Panc1 (cell line): Measurements from ENCODE around the gene OAS1. TPM values are rescaled to one million over a fixed set of nuclear protein-coding genes. Genes with fewer than 3 reads are reported as not detected.

Experiments
- ATAC-seq: fragments of 200-7000 bp; cut with Tn5 transposase; 2 replicates; pipeline ENCODE4 v1.9.1; 2020; ENCODE audit warnings: mild to moderate bottlenecking, moderate library complexity
- BruUV-seq: library from RNA; stranded (reverse); fragments of 400-500 nt; replicated peaks from 2 replicates; lab custom pipeline; 2021; lab: Mats Ljungman, UMichigan
- CTCF ChIA-PET: fragments of 300-600 bp; sonication (Branson Sonifier 250); formaldehyde crosslinking; loops from one replicate; lab custom pipeline; 2022; ENCODE audit warnings: antibody characterized with exemption; lab: Charles Lee
- POLR2A ChIA-PET: fragments of 300-600 bp; sonication (Branson Sonifier 250); formaldehyde crosslinking; loops from one replicate; lab custom pipeline; 2022; ENCODE audit warnings: antibody characterized with exemption; lab: Charles Lee
- DNase-seq: peaks from one replicate; pipeline ENCODE4 v3.0.0-alpha.2; 2010; ENCODE audit warnings: low read depth, low spot score
- H3K27ac ChIP-seq: 2 replicates; pipeline ENCODE4 v1.5.1; 2011; ENCODE audit warnings: mild to moderate bottlenecking, low read length, inconsistent platforms
- H3K27me3 ChIP-seq: fragments of 200-500 bp; sonication (Bioruptor generic); 2 replicates; pipeline ENCODE4 v1.6.0; 2014; ENCODE audit warnings: low read length, inconsistent platforms; ENCODE audit not compliant: control insufficient read depth, insufficient read depth
- H3K36me3 ChIP-seq: fragments of 200-500 bp; sonication (Bioruptor generic); 2 replicates; pipeline ENCODE4 v1.5.1; 2014; ENCODE audit warnings: inconsistent platforms, mild to moderate bottlenecking, low read length, moderate library complexity; ENCODE audit not compliant: control insufficient read depth, insufficient read depth
- H3K4me1 ChIP-seq: 2 replicates; pipeline ENCODE4 v1.5.1; 2011; ENCODE audit warnings: inconsistent platforms, mild to moderate bottlenecking, low read length, moderate library complexity; ENCODE audit not compliant: control insufficient read depth, insufficient read depth
- H3K4me3 ChIP-seq, 2 experiments: 2 replicates each; pipeline ENCODE4 v1.5.1; 2011 to 2012; ENCODE audit warnings: low read depth in 2 of 2, low read length in 2 of 2, mild to moderate bottlenecking in 2 of 2, inconsistent platforms in 1 of 2, moderate library complexity in 1 of 2
- H3K9me3 ChIP-seq: fragments of 200-500 bp; sonication (Bioruptor generic); 2 replicates; pipeline ENCODE4 v1.5.1; 2014; ENCODE audit warnings: low read depth, mild to moderate bottlenecking, inconsistent platforms, low read length, moderate library complexity; ENCODE audit not compliant: control insufficient read depth, insufficient read depth
- POLR2AphosphoS5 ChIP-seq: IDR thresholded peaks from 2 replicates; pipeline ENCODE4 v1.6.1; 2012; ENCODE audit warnings: mild to moderate bottlenecking, low read depth, low read length, moderate library complexity
- SIN3A ChIP-seq: IDR thresholded peaks from 2 replicates; pipeline ENCODE4 v1.6.1; 2012; ENCODE audit warnings: low read depth, mild to moderate bottlenecking, low read length, moderate library complexity, borderline replicate concordance; ENCODE audit not compliant: insufficient read depth
- TCF7L2 ChIP-seq: IDR thresholded peaks from 2 replicates; pipeline ENCODE4 v1.6.1; 2011; ENCODE audit warnings: mild to moderate bottlenecking, low read depth, low read length, inconsistent platforms
- in situ Hi-C: cut with HindIII; loops from 2 replicates; pipeline ENCODE4 v1.10.0; 2016; ENCODE audit warnings: low sequenced_read_pairs, low pct_unique_long_range_greater_than_20kb
- intact Hi-C: fragments of 100-400 bp; cut with micrococcal nuclease; formaldehyde crosslinking; loops from one replicate; pipeline ENCODE4 v1.10.0; 2022; ENCODE audit not compliant: unreplicated experiment
- total RNA-seq: library from RNA; stranded (reverse); gene quantifications from one replicate; pipeline ENCODE4 v1.2.1, GENCODE V29; 2021; ENCODE audit not compliant: unreplicated experiment
- TF ChIP-seq, protein P1 (sequence below), 2 experiments: IDR thresholded peaks; 2 replicates each; pipeline ENCODE4 v1.6.1; 2011 to 2012; ENCODE audit warnings: low read depth in 2 of 2, control low read depth in 1 of 2, low read length in 1 of 2, mild to moderate bottlenecking in 1 of 2, moderate library complexity in 1 of 2; ENCODE audit not compliant: insufficient read depth in 1 of 2
- TF ChIP-seq, protein P2 (sequence below): fragments of 450-650 bp; IDR thresholded peaks from 2 replicates; pipeline ENCODE4 v1.5.1; 2017; ENCODE audit warnings: mild to moderate bottlenecking

Gene OAS1
- total RNA-seq, 1 experiment from 2014 or later, result 4.5 TPM

DNA sequence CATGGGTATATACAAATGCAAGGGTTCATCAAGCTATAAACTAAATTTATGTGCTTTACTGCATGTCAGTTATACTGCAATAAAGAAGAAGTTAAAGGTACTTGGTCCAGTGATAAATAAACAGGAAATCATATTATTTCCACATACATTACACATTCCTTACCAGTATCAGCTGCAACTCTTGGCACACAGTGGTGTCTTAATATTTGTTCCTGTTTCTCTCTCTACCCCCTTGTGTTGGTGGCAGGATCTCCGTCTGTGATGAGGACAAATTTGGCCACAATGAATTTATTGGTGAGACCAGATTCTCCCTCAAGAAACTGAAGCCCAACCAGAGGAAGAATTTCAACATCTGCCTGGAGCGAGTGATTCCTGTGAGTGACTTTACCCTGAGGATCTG lies 19.2 kb upstream of the OAS1 start:
- Histone ChIP-seq H3K9me3 (no peaks in the 10 kb centered on the region; the same call in 1 of the 2 replicates), H3K27ac (no peak overlapping the region), H3K27me3 (peaks cover 6% of the 10 kb centered on the region; the same call in 1 of the 2 replicates), H3K4me3 (no peak overlapping the region), H3K4me1 (no peaks in the 10 kb centered on the region), H3K36me3 (no peaks in the 10 kb centered on the region)
- intact Hi-C loops (no loop called here), in situ Hi-C loops (no loop called here)
- ATAC-seq (no peak), DNase-seq (no peak)
- TF ChIP-seq TCF7L2, result no peak
- TF ChIP-seq, protein P1, sequence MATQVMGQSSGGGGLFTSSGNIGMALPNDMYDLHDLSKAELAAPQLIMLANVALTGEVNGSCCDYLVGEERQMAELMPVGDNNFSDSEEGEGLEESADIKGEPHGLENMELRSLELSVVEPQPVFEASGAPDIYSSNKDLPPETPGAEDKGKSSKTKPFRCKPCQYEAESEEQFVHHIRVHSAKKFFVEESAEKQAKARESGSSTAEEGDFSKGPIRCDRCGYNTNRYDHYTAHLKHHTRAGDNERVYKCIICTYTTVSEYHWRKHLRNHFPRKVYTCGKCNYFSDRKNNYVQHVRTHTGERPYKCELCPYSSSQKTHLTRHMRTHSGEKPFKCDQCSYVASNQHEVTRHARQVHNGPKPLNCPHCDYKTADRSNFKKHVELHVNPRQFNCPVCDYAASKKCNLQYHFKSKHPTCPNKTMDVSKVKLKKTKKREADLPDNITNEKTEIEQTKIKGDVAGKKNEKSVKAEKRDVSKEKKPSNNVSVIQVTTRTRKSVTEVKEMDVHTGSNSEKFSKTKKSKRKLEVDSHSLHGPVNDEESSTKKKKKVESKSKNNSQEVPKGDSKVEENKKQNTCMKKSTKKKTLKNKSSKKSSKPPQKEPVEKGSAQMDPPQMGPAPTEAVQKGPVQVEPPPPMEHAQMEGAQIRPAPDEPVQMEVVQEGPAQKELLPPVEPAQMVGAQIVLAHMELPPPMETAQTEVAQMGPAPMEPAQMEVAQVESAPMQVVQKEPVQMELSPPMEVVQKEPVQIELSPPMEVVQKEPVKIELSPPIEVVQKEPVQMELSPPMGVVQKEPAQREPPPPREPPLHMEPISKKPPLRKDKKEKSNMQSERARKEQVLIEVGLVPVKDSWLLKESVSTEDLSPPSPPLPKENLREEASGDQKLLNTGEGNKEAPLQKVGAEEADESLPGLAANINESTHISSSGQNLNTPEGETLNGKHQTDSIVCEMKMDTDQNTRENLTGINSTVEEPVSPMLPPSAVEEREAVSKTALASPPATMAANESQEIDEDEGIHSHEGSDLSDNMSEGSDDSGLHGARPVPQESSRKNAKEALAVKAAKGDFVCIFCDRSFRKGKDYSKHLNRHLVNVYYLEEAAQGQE (IDR thresholded peaks at IDR 0.05; ENCODE audit: insufficient read depth in 1 of 2, low read depth in 2 of 2, low read length in 1 of 2), result no peak
- CTCF ChIA-PET, result no interaction called here
- BruUV-seq, result no TSS peak
- POLR2A ChIA-PET, result no interaction called here

DNA sequence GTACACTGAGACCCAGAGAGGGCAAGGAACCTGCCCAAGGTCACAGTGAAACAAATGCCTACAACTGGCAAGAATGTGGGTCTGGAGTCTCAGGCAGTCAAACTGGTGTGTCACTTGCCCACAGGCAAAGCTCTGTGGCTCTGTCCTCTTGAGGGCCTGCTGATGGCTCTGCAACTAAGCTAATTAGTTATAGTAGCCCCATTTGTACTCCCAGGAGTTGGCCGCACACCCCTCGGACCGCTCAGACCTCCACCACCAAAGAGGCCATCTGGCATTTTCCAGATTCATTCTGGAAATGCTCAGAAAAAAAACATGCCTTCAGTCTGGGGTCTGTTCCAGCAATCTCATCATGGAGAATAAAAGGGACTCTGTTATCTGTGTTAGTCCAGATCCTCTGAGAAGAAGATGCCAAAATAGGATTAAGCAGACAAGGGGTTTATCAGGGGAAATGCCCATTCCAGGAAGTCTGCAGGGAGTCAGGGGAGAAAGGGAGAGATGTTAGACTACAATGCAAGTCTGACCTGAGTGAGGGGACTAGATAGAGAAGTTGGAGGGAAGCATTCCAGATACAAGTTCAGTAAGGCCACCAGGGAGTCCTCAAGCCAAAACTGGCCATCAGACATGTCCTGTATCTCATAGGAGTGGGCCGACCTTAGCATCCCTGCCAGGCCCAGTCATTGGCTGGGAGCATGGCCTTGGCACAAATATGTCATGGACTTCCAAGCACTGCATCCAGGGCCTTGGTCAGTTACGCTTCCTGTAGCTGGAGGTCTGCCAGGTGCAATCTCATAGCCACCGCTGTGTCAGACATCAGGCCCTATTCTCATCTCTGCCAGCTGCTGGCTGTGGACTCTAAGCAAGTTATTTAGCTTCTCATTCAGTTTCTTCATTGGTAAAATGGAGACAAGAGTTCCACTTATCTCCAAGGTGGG lies 15.4 kb upstream of the OAS1 start:
- no TSS peak for BruUV-seq
- DNase-seq (no peak), ATAC-seq (no peak)
- H3K4me3 ChIP-seq, result no peak overlapping the region
- H3K27me3 ChIP-seq, result 0 out of 2 replicates have a peak, but pooled peaks cover 2% of the 10 kb centered on the region
- no peaks in the 10 kb centered on the region for H3K9me3 ChIP-seq
- in situ Hi-C loops (no loop called here), intact Hi-C loops (no loop called here)
- no peaks in the 10 kb centered on the region for H3K36me3 ChIP-seq
- CTCF ChIA-PET, result no interaction called here
- TF ChIP-seq, protein P1 (IDR thresholded peaks at IDR 0.05; ENCODE audit: insufficient read depth in 1 of 2, low read depth in 2 of 2, low read length in 1 of 2), result no peak
- TF ChIP-seq SIN3A (no peak), POLR2AphosphoS5 (no peak), TCF7L2 (no peak)
- TF ChIP-seq, protein P2, sequence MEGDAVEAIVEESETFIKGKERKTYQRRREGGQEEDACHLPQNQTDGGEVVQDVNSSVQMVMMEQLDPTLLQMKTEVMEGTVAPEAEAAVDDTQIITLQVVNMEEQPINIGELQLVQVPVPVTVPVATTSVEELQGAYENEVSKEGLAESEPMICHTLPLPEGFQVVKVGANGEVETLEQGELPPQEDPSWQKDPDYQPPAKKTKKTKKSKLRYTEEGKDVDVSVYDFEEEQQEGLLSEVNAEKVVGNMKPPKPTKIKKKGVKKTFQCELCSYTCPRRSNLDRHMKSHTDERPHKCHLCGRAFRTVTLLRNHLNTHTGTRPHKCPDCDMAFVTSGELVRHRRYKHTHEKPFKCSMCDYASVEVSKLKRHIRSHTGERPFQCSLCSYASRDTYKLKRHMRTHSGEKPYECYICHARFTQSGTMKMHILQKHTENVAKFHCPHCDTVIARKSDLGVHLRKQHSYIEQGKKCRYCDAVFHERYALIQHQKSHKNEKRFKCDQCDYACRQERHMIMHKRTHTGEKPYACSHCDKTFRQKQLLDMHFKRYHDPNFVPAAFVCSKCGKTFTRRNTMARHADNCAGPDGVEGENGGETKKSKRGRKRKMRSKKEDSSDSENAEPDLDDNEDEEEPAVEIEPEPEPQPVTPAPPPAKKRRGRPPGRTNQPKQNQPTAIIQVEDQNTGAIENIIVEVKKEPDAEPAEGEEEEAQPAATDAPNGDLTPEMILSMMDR, result no peak
- POLR2A ChIA-PET, result no interaction called here
- no peaks in the 10 kb centered on the region for H3K4me1 ChIP-seq
- no peak overlapping the region for H3K27ac ChIP-seq
